ENCODE results near the gene RNF212. TPM values are rescaled to one million over a fixed set of nuclear protein-coding genes. Genes with fewer than 3 reads are reported as not detected.

Gene RNF212
- total RNA-seq, 1 experiment from 2014 or later: not detected

- no peaks in the 10 kb centered on the region for H3K4me1 Mint-ChIP-seq (ENCODE audit: low read depth, unreplicated experiment)
- no peaks in the 10 kb centered on the region for H3K9me3 Mint-ChIP-seq (ENCODE audit: unreplicated experiment)
- H3K36me3 ChIP-seq (ENCODE audit: control insufficient read depth, insufficient read depth, low read length): no peaks in the 10 kb centered on the region
- no peaks in the 10 kb centered on the region for H3K27me3 Mint-ChIP-seq (ENCODE audit: insufficient read depth, unreplicated experiment)
- no peaks in the 10 kb centered on the region for H3K9me3 ChIP-seq
- H3K27me3 ChIP-seq (replicated peaks; ENCODE audit: control insufficient read depth, insufficient read depth, low read length): no peaks in the 10 kb centered on the region
- CTCF ChIA-PET: no interaction called here
- no peak for TF ChIP-seq CTCF (IDR thresholded peaks at IDR 0.05; ENCODE audit: insufficient read depth in 1 of 2, low read depth in 1 of 2, low read length in 1 of 2, severe bottlenecking in 1 of 2, unreplicated experiment in 1 of 2)
- no peak for DNase-seq
- POLR2A ChIA-PET: no interaction called here
- H3K36me3 Mint-ChIP-seq (ENCODE audit: insufficient read depth, unreplicated experiment): peaks cover 24% of the 10 kb centered on the region
- no peak overlapping the region for H3K27ac Mint-ChIP-seq (ENCODE audit: unreplicated experiment)
- no peak overlapping the region for H3K4me3 Mint-ChIP-seq (ENCODE audit: unreplicated experiment)
- H3K4me1 ChIP-seq: no peaks in the 10 kb centered on the region
- no peak overlapping the region for H3K4me3 ChIP-seq (ENCODE audit: low read depth, low read length)
- no TSS peak for BruUV-seq (replicated peaks)
- intact Hi-C loops (cut with micrococcal nuclease; ENCODE audit: unreplicated experiment): no loop called here
Observed at GRCh38 chr4:1030559-1030958, 82.8 kb downstream of the RNF212 start.

GRCh38 chr4:1030031-1030430 lies 83.3 kb downstream of the RNF212 start:
- no peak for TF ChIP-seq CTCF (IDR thresholded peaks at IDR 0.05; ENCODE audit: insufficient read depth in 1 of 2, low read depth in 1 of 2, low read length in 1 of 2, severe bottlenecking in 1 of 2, unreplicated experiment in 1 of 2)
- BruUV-seq (replicated peaks): no TSS peak
- no peak overlapping the region for H3K4me3 ChIP-seq (ENCODE audit: low read depth, low read length)
- DNase-seq: no peak
- CTCF ChIA-PET: no interaction called here
- H3K36me3 Mint-ChIP-seq (ENCODE audit: insufficient read depth, unreplicated experiment): peaks cover 29% of the 10 kb centered on the region
- H3K27me3 ChIP-seq (replicated peaks; ENCODE audit: control insufficient read depth, insufficient read depth, low read length): no peaks in the 10 kb centered on the region
- H3K4me3 Mint-ChIP-seq (ENCODE audit: unreplicated experiment): no peak overlapping the region
- no peaks in the 10 kb centered on the region for H3K4me1 Mint-ChIP-seq (ENCODE audit: low read depth, unreplicated experiment)
- no peaks in the 10 kb centered on the region for H3K27me3 Mint-ChIP-seq (ENCODE audit: insufficient read depth, unreplicated experiment)
- H3K27ac Mint-ChIP-seq (ENCODE audit: unreplicated experiment): no peak overlapping the region
- intact Hi-C loops (cut with micrococcal nuclease; ENCODE audit: unreplicated experiment): no loop called here
- H3K9me3 ChIP-seq: no peaks in the 10 kb centered on the region
- H3K36me3 ChIP-seq (ENCODE audit: control insufficient read depth, insufficient read depth, low read length): no peaks in the 10 kb centered on the region
- H3K4me1 ChIP-seq: no peaks in the 10 kb centered on the region
- no peaks in the 10 kb centered on the region for H3K9me3 Mint-ChIP-seq (ENCODE audit: unreplicated experiment)
- POLR2A ChIA-PET: no interaction called here

GRCh38 chr4:1029529-1029928 lies 83.8 kb downstream of the RNF212 start:
- POLR2A ChIA-PET: no interaction called here
- no peak for TF ChIP-seq CTCF (IDR thresholded peaks at IDR 0.05; ENCODE audit: insufficient read depth in 1 of 2, low read depth in 1 of 2, low read length in 1 of 2, severe bottlenecking in 1 of 2, unreplicated experiment in 1 of 2)
- no peaks in the 10 kb centered on the region for H3K4me1 Mint-ChIP-seq (ENCODE audit: low read depth, unreplicated experiment)
- Histone ChIP-seq H3K36me3 (ENCODE audit: control insufficient read depth, insufficient read depth, low read length) (no peaks in the 10 kb centered on the region), H3K27me3 (replicated peaks; ENCODE audit: control insufficient read depth, insufficient read depth, low read length) (no peaks in the 10 kb centered on the region), H3K4me3 (ENCODE audit: low read depth, low read length) (no peak overlapping the region), H3K9me3 (no peaks in the 10 kb centered on the region), H3K4me1 (no peaks in the 10 kb centered on the region)
- no peaks in the 10 kb centered on the region for H3K9me3 Mint-ChIP-seq (ENCODE audit: unreplicated experiment)
- no peaks in the 10 kb centered on the region for H3K27me3 Mint-ChIP-seq (ENCODE audit: insufficient read depth, unreplicated experiment)
- intact Hi-C loops (cut with micrococcal nuclease; ENCODE audit: unreplicated experiment): no loop called here
- DNase-seq: no peak
- H3K36me3 Mint-ChIP-seq (ENCODE audit: insufficient read depth, unreplicated experiment): peaks cover 34% of the 10 kb centered on the region
- H3K4me3 Mint-ChIP-seq (ENCODE audit: unreplicated experiment): no peak overlapping the region
- no TSS peak for BruUV-seq (replicated peaks)
- no peak overlapping the region for H3K27ac Mint-ChIP-seq (ENCODE audit: unreplicated experiment)
- CTCF ChIA-PET: no interaction called here
